Hepatocyte (in vitro differentiated cells): ENCODE results near the gene CHST1. TPM values are rescaled to one million over a fixed set of nuclear protein-coding genes. Genes with fewer than 3 reads are reported as not detected.
A peak's percentile ranks its signal among the peaks of the same experiment; 100 is the strongest.

Source experiments
- DNase-seq: peaks from one replicate; pipeline ENCODE4 v3.0.0-alpha.2; 2016; ENCODE audit warnings: low spot score
- H2AFZ ChIP-seq: fragments of 200-600 bp; sonication (generic); 2 replicates; pipeline ENCODE4 v1.6.0; 2016; ENCODE audit warnings: antibody characterized with exemption, mild to moderate bottlenecking
- H3K27ac ChIP-seq: fragments of 200-600 bp; sonication (generic); 2 replicates; pipeline ENCODE4 v1.5.1; 2016; ENCODE audit warnings: mild to moderate bottlenecking
- H3K27me3 ChIP-seq: fragments of 200-600 bp; sonication (generic); 2 replicates; pipeline ENCODE4 v1.6.1; 2016
- H3K36me3 ChIP-seq: fragments of 200-600 bp; sonication (generic); replicated peaks from 2 replicates; pipeline ENCODE4 v1.5.1; 2016; ENCODE audit warnings: low read depth; ENCODE audit not compliant: insufficient read depth
- H3K4me1 ChIP-seq: fragments of 200-600 bp; sonication (generic); 2 replicates; pipeline ENCODE4 v1.5.1; 2016; ENCODE audit warnings: mild to moderate bottlenecking, moderate library complexity; ENCODE audit not compliant: insufficient read depth
- H3K4me2 ChIP-seq: fragments of 200-600 bp; sonication (generic); 2 replicates; pipeline ENCODE4 v1.6.0; 2016
- H3K4me3 ChIP-seq: fragments of 200-600 bp; sonication (generic); 2 replicates; pipeline ENCODE4 v1.5.1; 2016; ENCODE audit warnings: mild to moderate bottlenecking
- H3K79me2 ChIP-seq: fragments of 200-600 bp; sonication (generic); 2 replicates; pipeline ENCODE4 v1.6.0; 2017; ENCODE audit warnings: mild to moderate bottlenecking
- H3K9me2 ChIP-seq: fragments of 200-600 bp; sonication (generic); replicated peaks from 2 replicates; pipeline ENCODE4 v1.6.0; 2017; ENCODE audit warnings: mild to moderate bottlenecking; ENCODE audit not compliant: insufficient read depth
- H3K9me3 ChIP-seq: fragments of 200-600 bp; sonication (generic); 2 replicates; pipeline ENCODE4 v1.5.1; 2016; ENCODE audit warnings: low read depth, mild to moderate bottlenecking
- H4K20me1 ChIP-seq: fragments of 200-600 bp; sonication (generic); 2 replicates; pipeline ENCODE4 v1.6.0; 2016; ENCODE audit warnings: mild to moderate bottlenecking; ENCODE audit not compliant: insufficient read depth, poor library complexity, severe bottlenecking
- CTCF ChIP-seq: fragments of 200-600 bp; sonication (generic); IDR thresholded peaks from 2 replicates; pipeline ENCODE4 v1.5.1; 2016; ENCODE audit warnings: antibody characterized with exemption, mild to moderate bottlenecking; ENCODE audit not compliant: poor library complexity
- EZH2 ChIP-seq: fragments of 200-600 bp; sonication (generic); IDR thresholded peaks from 2 replicates; pipeline ENCODE4 v1.6.1; 2016; ENCODE audit warnings: antibody characterized with exemption, mild to moderate bottlenecking, borderline replicate concordance
- EZH2phosphoT487 ChIP-seq: fragments of 200-600 bp; sonication (generic); IDR thresholded peaks from one replicate; pipeline ENCODE4 v1.6.1; 2018; ENCODE audit warnings: antibody characterized with exemption, mild to moderate bottlenecking, low read depth, moderate library complexity; ENCODE audit not compliant: unreplicated experiment, severe bottlenecking
- WGBS: methylation state at CpG from one replicate; pipeline ENCODE4 v1.1.6; 2016; ENCODE audit warnings: low lambda C conversion rate; ENCODE audit errors: missing lambda C conversion rate; 5-methylcytosine and 5-hydroxymethylcytosine counted together
- polyA plus RNA-seq: library from polyadenylated mRNA; unstranded; fragments of >200 nt; fragmentation: Nextera tagmentation; extraction: Ambion mirVana; gene quantifications from 2 replicates; pipeline ENCODE4 v1.2.1, GENCODE V29; 2016
- total RNA-seq: library from RNA; depleted of rRNA; stranded (reverse); fragments of >200 nt; gene quantifications from 2 replicates; pipeline ENCODE4 v1.2.3, GENCODE V29; 2014

Gene CHST1
- total and polyA plus RNA-seq, 2 experiments from 2014 or later = 1.3 to 1.9 TPM

- TF ChIP-seq EZH2 (no peak), CTCF (no peak), EZH2phosphoT487 (no peak)
- no peaks in the 10 kb centered on the region for H3K36me3 ChIP-seq
- no peaks in the 10 kb centered on the region for H3K9me3 ChIP-seq
- WGBS = 91% methylated on average over 5 of the region's 5 CpGs
- no peak overlapping the region for H2AFZ ChIP-seq
- peaks cover 38% of the 10 kb centered on the region for H3K27me3 ChIP-seq
- H3K27ac ChIP-seq = no peak overlapping the region
- no peaks in the 10 kb centered on the region for H4K20me1 ChIP-seq
- H3K4me2 ChIP-seq = no peak overlapping the region
- peaks cover 14% of the 10 kb centered on the region for H3K4me1 ChIP-seq
- DNase-seq = no peak
- no peak overlapping the region for H3K4me3 ChIP-seq
- no peaks in the 10 kb centered on the region for H3K79me2 ChIP-seq
- H3K9me2 ChIP-seq = no peaks in the 10 kb centered on the region
Measured at GRCh38 chr11:45667929-45668680, 2.7 kb upstream of the CHST1 start.

- Histone ChIP-seq H3K79me2 (no peaks in the 10 kb centered on the region), H3K36me3 (no peaks in the 10 kb centered on the region), H2AFZ (no peak overlapping the region), H4K20me1 (no peaks in the 10 kb centered on the region), H3K27me3 (peaks cover 49% of the 10 kb centered on the region), H3K9me2 (no peaks in the 10 kb centered on the region), H3K4me3 (no peak overlapping the region), H3K4me2 (no peak overlapping the region), H3K4me1 (peaks cover 17% of the 10 kb centered on the region), H3K9me3 (no peaks in the 10 kb centered on the region), H3K27ac (no peak overlapping the region)
- TF ChIP-seq EZH2phosphoT487 (no peak), CTCF (no peak), EZH2 (no peak)
- WGBS = 74% methylated on average over 12 of the region's 12 CpGs
- no peak for DNase-seq
Measured at GRCh38 chr11:45666648-45667642, 1.5 kb upstream of the CHST1 start.

- Histone ChIP-seq H3K27ac (no peak overlapping the region), H3K9me2 (no peaks in the 10 kb centered on the region), H3K36me3 (no peaks in the 10 kb centered on the region), H3K4me3 (no peak overlapping the region), H3K4me1 (peaks cover 17% of the 10 kb centered on the region), H3K79me2 (no peaks in the 10 kb centered on the region), H2AFZ (no peak overlapping the region), H3K9me3 (no peaks in the 10 kb centered on the region), H4K20me1 (no peaks in the 10 kb centered on the region), H3K4me2 (peak overlapping the region; percentile 99), H3K27me3 (peaks cover 58% of the 10 kb centered on the region)
- TF ChIP-seq CTCF (no peak), EZH2phosphoT487 (no peak), EZH2 (no peak)
- WGBS = 69% methylated on average over 7 of the region's 10 CpGs
- no peak for DNase-seq
Measured at GRCh38 chr11:45665933-45666647, 668 bp upstream of the CHST1 start.
